DOHH2 (cell line): ENCODE measurements around the gene PHF11.

ENCODE experiments used
- EZH2phosphoT487 ChIP-seq: fragments of 200-600 bp; sonication (generic); IDR thresholded peaks from 2 replicates; pipeline ENCODE4 v1.6.1; 2017; ENCODE audit warnings: borderline replicate concordance, mild to moderate bottlenecking, antibody characterized with exemption, low read length, moderate library complexity, mixed read lengths
- TF ChIP-seq, protein P1 (sequence below): fragments of 200-600 bp; sonication (generic); IDR thresholded peaks from one replicate; pipeline ENCODE4 v1.5.1; 2014; ENCODE audit warnings: antibody characterized with exemption, mild to moderate bottlenecking, low read depth, low read length; ENCODE audit not compliant: poor library complexity, severe bottlenecking

- TF ChIP-seq, protein P1, sequence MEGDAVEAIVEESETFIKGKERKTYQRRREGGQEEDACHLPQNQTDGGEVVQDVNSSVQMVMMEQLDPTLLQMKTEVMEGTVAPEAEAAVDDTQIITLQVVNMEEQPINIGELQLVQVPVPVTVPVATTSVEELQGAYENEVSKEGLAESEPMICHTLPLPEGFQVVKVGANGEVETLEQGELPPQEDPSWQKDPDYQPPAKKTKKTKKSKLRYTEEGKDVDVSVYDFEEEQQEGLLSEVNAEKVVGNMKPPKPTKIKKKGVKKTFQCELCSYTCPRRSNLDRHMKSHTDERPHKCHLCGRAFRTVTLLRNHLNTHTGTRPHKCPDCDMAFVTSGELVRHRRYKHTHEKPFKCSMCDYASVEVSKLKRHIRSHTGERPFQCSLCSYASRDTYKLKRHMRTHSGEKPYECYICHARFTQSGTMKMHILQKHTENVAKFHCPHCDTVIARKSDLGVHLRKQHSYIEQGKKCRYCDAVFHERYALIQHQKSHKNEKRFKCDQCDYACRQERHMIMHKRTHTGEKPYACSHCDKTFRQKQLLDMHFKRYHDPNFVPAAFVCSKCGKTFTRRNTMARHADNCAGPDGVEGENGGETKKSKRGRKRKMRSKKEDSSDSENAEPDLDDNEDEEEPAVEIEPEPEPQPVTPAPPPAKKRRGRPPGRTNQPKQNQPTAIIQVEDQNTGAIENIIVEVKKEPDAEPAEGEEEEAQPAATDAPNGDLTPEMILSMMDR: no peak
- no peak for TF ChIP-seq EZH2phosphoT487
Observed at GRCh38 chr13:49536144-49536873, 40.6 kb downstream of the PHF11 start.
